ENCODE results near the gene PIAS3. TPM values are rescaled to one million over a fixed set of nuclear protein-coding genes. Genes with fewer than 3 reads are reported as not detected.

PIAS3 gene
- total and polyA plus RNA-seq, 2 experiments from 2014 or later = 18.1 to 51.2 TPM

GRCh38 chr1:145804235-145805045 is 54.4 kb downstream of the PIAS3 start:
- H3K27me3 ChIP-seq = no peaks in the 10 kb centered on the region
- no peaks in the 10 kb centered on the region for H3K9me2 ChIP-seq (replicated peaks; ENCODE audit: insufficient read depth)
- no peak for DNase-seq (ENCODE audit: low spot score)
- TF ChIP-seq EZH2 (IDR thresholded peaks at IDR 0.05; ENCODE audit: borderline replicate concordance) (no peak), CTCF (IDR thresholded peaks at IDR 0.05; ENCODE audit: poor library complexity) (no peak)
- H3K4me3 ChIP-seq = no peak overlapping the region
- H2AFZ ChIP-seq = no peak overlapping the region
- no peak overlapping the region for H3K4me2 ChIP-seq
- peaks cover 96% of the 10 kb centered on the region for H3K79me2 ChIP-seq
- H3K9me3 ChIP-seq (ENCODE audit: low read depth) = no peaks in the 10 kb centered on the region
- no peaks in the 10 kb centered on the region for H4K20me1 ChIP-seq (ENCODE audit: insufficient read depth, poor library complexity, severe bottlenecking)
- no peaks in the 10 kb centered on the region for H3K4me1 ChIP-seq (ENCODE audit: insufficient read depth)
- no peak overlapping the region for H3K27ac ChIP-seq
- H3K36me3 ChIP-seq (replicated peaks; ENCODE audit: insufficient read depth, low read depth) = no peaks in the 10 kb centered on the region
- WGBS (ENCODE audit: low lambda C conversion rate, missing lambda C conversion rate) = 90% methylated on average over 3 of the region's 3 CpGs

GRCh38 chr1:145799806-145800205 is 59.1 kb downstream of the PIAS3 start:
- H3K4me2 ChIP-seq = no peak overlapping the region
- no peaks in the 10 kb centered on the region for H3K9me2 ChIP-seq (replicated peaks; ENCODE audit: insufficient read depth)
- no peak overlapping the region for H3K4me3 ChIP-seq
- DNase-seq (ENCODE audit: low spot score) = no peak
- peaks cover 12% of the 10 kb centered on the region for H3K9me3 ChIP-seq (ENCODE audit: low read depth)
- no peaks in the 10 kb centered on the region for H3K27me3 ChIP-seq
- peaks cover 3% of the 10 kb centered on the region for H4K20me1 ChIP-seq (ENCODE audit: insufficient read depth, poor library complexity, severe bottlenecking)
- H3K79me2 ChIP-seq = peaks cover 96% of the 10 kb centered on the region
- TF ChIP-seq EZH2 (IDR thresholded peaks at IDR 0.05; ENCODE audit: borderline replicate concordance) (no peak), EZH2phosphoT487 (IDR thresholded peaks at IDR 0.05; ENCODE audit: low read depth, severe bottlenecking, unreplicated experiment) (no peak), CTCF (IDR thresholded peaks at IDR 0.05; ENCODE audit: poor library complexity) (no peak)
- no peaks in the 10 kb centered on the region for H3K4me1 ChIP-seq (ENCODE audit: insufficient read depth)
- H2AFZ ChIP-seq = no peak overlapping the region
- 86% methylated on average over 2 of the region's 2 CpGs for WGBS (ENCODE audit: low lambda C conversion rate, missing lambda C conversion rate)
- H3K27ac ChIP-seq = no peak overlapping the region
- H3K36me3 ChIP-seq (replicated peaks; ENCODE audit: insufficient read depth, low read depth) = no peaks in the 10 kb centered on the region

Small RNA genes lying within 50 kb of the gene (microRNA-seq; reads per million reads assigned to microRNA genes)
- 3.1 reads per million for gene MIR6736

Small RNA genes lying within 50 kb of the gene (small RNA-seq; reads per million reads assigned to genes)
- not detected for gene MIR6736

Other genes with a start within 250 kb of the PIAS3 start
- gene PDZK1, start 151.7 kb downstream of the PIAS3 start, total RNA-seq = 44.9 and 50.5 TPM in 2 replicates
- gene PDZK1, start 151.7 kb downstream of the PIAS3 start, polyA plus RNA-seq = 30.4 and 44.1 TPM in 2 replicates
- not detected in 2 replicates for gene CD160, start 139.6 kb downstream of the PIAS3 start, total RNA-seq
- not detected in 2 replicates for gene CD160, start 139.6 kb downstream of the PIAS3 start, polyA plus RNA-seq
- gene RNF115, start 35.0 kb downstream of the PIAS3 start, total RNA-seq = 10.3 and 13.7 TPM in 2 replicates
- gene RNF115, start 35.0 kb downstream of the PIAS3 start, polyA plus RNA-seq = 8.6 and 8.7 TPM in 2 replicates
- gene POLR3C, start 34.9 kb downstream of the PIAS3 start, total RNA-seq = 19.6 and 29.2 TPM in 2 replicates
- 20.6 and 20.9 TPM in 2 replicates for gene POLR3C, start 34.9 kb downstream of the PIAS3 start, polyA plus RNA-seq
- gene NUDT17, start 13.5 kb downstream of the PIAS3 start, total RNA-seq = 4.9 and 5.2 TPM in 2 replicates
- gene NUDT17, start 13.5 kb downstream of the PIAS3 start, polyA plus RNA-seq = 1.3 and 2.7 TPM in 2 replicates
- 0.43 and 0.76 TPM in 2 replicates for gene ANKRD35, start 26.8 kb upstream of the PIAS3 start, total RNA-seq
- gene ANKRD35, start 26.8 kb upstream of the PIAS3 start, polyA plus RNA-seq = 2.2 and 2.4 TPM in 2 replicates
- gene ITGA10, start 51.0 kb upstream of the PIAS3 start, total RNA-seq = 0.60 and 1.3 TPM in 2 replicates
- 2.1 and 4.7 TPM in 2 replicates for gene ITGA10, start 51.0 kb upstream of the PIAS3 start, polyA plus RNA-seq
- gene PEX11B, start 59.6 kb upstream of the PIAS3 start, total RNA-seq = 28.1 and 32.3 TPM in 2 replicates
- gene PEX11B, start 59.6 kb upstream of the PIAS3 start, polyA plus RNA-seq = 26.8 and 30.4 TPM in 2 replicates
- gene RBM8A, start 68.4 kb upstream of the PIAS3 start, total RNA-seq = 141 and 154 TPM in 2 replicates
- gene RBM8A, start 68.4 kb upstream of the PIAS3 start, polyA plus RNA-seq = 185 and 189 TPM in 2 replicates
- 14.0 and 17.9 TPM in 2 replicates for gene LIX1L, start 98.9 kb upstream of the PIAS3 start, total RNA-seq
- gene LIX1L, start 98.9 kb upstream of the PIAS3 start, polyA plus RNA-seq = 15.3 and 16.3 TPM in 2 replicates
- gene ANKRD34A, start 105.5 kb upstream of the PIAS3 start, total RNA-seq = 0.28 and 0.90 TPM in 2 replicates
- 0.76 and 0.83 TPM in 2 replicates for gene ANKRD34A, start 105.5 kb upstream of the PIAS3 start, polyA plus RNA-seq
- gene POLR3GL, start 105.6 kb upstream of the PIAS3 start, total RNA-seq = 10.5 and 15.6 TPM in 2 replicates
- gene POLR3GL, start 105.6 kb upstream of the PIAS3 start, polyA plus RNA-seq = 27.2 and 27.3 TPM in 2 replicates
- 160 TPM in 2 replicates for gene TXNIP, start 137.5 kb upstream of the PIAS3 start, total RNA-seq
- gene TXNIP, start 137.5 kb upstream of the PIAS3 start, polyA plus RNA-seq = 75.3 and 85.0 TPM in 2 replicates
- gene HJV, start 162.7 kb upstream of the PIAS3 start, total RNA-seq = 5.7 and 6.7 TPM in 2 replicates
- 1.00 and 3.0 TPM in 2 replicates for gene HJV, start 162.7 kb upstream of the PIAS3 start, polyA plus RNA-seq

Measured in hepatocyte (in vitro differentiated cells).